Occipital lobe (tissue), 2 donors: ENCODE measurements around the gene CIDEA. TPM values are rescaled to one million over a fixed set of nuclear protein-coding genes. Genes with fewer than 3 reads are reported as not detected.
A peak's percentile ranks its signal among the peaks of the same experiment; 100 is the strongest.
"Not testable (repeated sequence)": the region's sequence is repeated elsewhere in the genome, so short reads cannot be mapped to it uniquely, and the experiment has no call there.

ENCODE experiments used
- DNase-seq: peaks from one replicate; lab custom pipeline; 2025; lab: John Stamatoyannopoulos, UW
- total RNA-seq: library from RNA; depleted of rRNA; stranded (reverse); fragments of >200 nt; gene quantifications from one replicate; pipeline ENCODE4 v1.2.3, GENCODE V29; 2014

The CIDEA gene
- total RNA-seq, result 3.3 TPM

- peak; percentile 11 for DNase-seq
Observed at GRCh38 chr18:12254136-12254819, at the start of gene CIDEA. TSS of gene CIDEA (plus strand) at chr18:12254361. CDS start at chr18:12254384, 23 bp downstream.

GRCh38 chr18:12208296-12209153 is 45.6 kb upstream of the CIDEA start:
- not testable (repeated sequence) for DNase-seq

GRCh38 chr18:12212308-12212707 is 41.9 kb upstream of the CIDEA start:
- not testable (repeated sequence) for DNase-seq

GRCh38 chr18:12214296-12215005 is 39.7 kb upstream of the CIDEA start:
- DNase-seq, result not testable (repeated sequence)

GRCh38 chr18:12216471-12216870 is 37.7 kb upstream of the CIDEA start:
- not testable (repeated sequence) for DNase-seq

GRCh38 chr18:12218603-12219002 is 35.6 kb upstream of the CIDEA start:
- not testable (repeated sequence) for DNase-seq

- DNase-seq, result not testable (repeated sequence)
Observed at GRCh38 chr18:12222041-12222440, 32.1 kb upstream of the CIDEA start.

GRCh38 chr18:12223326-12223725 is 30.8 kb upstream of the CIDEA start:
- not testable (repeated sequence) for DNase-seq

- not testable (repeated sequence) for DNase-seq
Observed at GRCh38 chr18:12226807-12227206, 27.4 kb upstream of the CIDEA start.

- not testable (repeated sequence) for DNase-seq
Observed at GRCh38 chr18:12227399-12228186, 26.6 kb upstream of the CIDEA start.

GRCh38 chr18:12228308-12228707 is 25.9 kb upstream of the CIDEA start:
- not testable (repeated sequence) for DNase-seq

GRCh38 chr18:12230561-12230960 is 23.6 kb upstream of the CIDEA start:
- not testable (repeated sequence) for DNase-seq

GRCh38 chr18:12231040-12231882 is 22.9 kb upstream of the CIDEA start:
- DNase-seq, result no peak

- DNase-seq, result no peak
Observed at GRCh38 chr18:12231986-12232385, 22.2 kb upstream of the CIDEA start.

GRCh38 chr18:12233378-12233777 is 20.8 kb upstream of the CIDEA start:
- DNase-seq, result no peak

- DNase-seq, result no peak
Observed at GRCh38 chr18:12234451-12235190, 19.5 kb upstream of the CIDEA start.

GRCh38 chr18:12236141-12236540 is 18.0 kb upstream of the CIDEA start:
- DNase-seq, result no peak

GRCh38 chr18:12236934-12237832 is 17.0 kb upstream of the CIDEA start:
- peak; percentile 22 for DNase-seq
